GM12873 (cell line): ENCODE data around the gene MT3.

Experiments
- TF ChIP-seq, protein P1 (sequence below): IDR thresholded peaks from 2 replicates; pipeline ENCODE4 v1.5.1; 2012; ENCODE audit warnings: low read depth, mild to moderate bottlenecking, moderate library complexity, low read length, control low read depth; ENCODE audit not compliant: insufficient read depth; ENCODE audit errors: missing control alignments

The MT3 gene

DNA sequence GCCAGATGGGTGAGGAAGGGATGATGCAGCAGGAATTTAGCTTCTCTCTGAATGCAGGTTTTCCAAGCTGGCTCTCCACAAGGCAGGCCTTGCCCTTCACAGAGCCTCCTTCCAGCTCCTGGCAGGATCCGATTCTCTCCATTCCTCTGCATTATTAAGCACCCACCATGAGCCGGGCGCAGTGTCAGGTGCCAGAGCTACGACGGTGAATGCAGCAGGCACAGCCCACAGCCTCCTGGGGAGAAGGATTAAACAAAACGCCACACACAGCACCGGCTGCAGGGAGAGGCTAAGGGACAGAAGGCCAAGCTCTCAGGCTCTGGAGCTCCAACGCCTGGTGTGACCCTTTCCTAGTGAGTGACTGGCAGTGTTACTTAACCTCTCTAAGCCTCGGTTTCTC, 12.0 kb downstream of the MT3 start:
- TF ChIP-seq, protein P1, sequence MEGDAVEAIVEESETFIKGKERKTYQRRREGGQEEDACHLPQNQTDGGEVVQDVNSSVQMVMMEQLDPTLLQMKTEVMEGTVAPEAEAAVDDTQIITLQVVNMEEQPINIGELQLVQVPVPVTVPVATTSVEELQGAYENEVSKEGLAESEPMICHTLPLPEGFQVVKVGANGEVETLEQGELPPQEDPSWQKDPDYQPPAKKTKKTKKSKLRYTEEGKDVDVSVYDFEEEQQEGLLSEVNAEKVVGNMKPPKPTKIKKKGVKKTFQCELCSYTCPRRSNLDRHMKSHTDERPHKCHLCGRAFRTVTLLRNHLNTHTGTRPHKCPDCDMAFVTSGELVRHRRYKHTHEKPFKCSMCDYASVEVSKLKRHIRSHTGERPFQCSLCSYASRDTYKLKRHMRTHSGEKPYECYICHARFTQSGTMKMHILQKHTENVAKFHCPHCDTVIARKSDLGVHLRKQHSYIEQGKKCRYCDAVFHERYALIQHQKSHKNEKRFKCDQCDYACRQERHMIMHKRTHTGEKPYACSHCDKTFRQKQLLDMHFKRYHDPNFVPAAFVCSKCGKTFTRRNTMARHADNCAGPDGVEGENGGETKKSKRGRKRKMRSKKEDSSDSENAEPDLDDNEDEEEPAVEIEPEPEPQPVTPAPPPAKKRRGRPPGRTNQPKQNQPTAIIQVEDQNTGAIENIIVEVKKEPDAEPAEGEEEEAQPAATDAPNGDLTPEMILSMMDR = no peak

DNA sequence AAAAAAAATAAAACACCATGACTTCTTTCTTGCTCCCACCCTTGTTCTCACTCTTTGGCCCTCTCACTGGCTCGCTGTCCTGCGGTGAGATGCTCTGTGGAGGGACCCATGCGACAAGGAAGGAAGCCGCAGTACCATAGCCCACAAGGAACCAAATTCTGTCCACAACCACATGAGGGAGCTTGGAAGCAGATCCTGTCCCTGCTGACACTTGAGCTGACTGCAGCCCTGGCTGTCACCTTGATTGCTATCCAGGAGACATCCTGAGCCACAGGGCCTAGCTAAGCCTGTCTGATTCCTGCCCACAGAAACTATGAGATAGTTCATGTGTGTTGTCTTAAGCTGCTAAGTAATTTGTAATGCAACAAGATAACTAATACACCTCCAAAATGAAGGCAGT, 14.3 kb downstream of the MT3 start:
- TF ChIP-seq, protein P1 = peak; percentile 37

DNA sequence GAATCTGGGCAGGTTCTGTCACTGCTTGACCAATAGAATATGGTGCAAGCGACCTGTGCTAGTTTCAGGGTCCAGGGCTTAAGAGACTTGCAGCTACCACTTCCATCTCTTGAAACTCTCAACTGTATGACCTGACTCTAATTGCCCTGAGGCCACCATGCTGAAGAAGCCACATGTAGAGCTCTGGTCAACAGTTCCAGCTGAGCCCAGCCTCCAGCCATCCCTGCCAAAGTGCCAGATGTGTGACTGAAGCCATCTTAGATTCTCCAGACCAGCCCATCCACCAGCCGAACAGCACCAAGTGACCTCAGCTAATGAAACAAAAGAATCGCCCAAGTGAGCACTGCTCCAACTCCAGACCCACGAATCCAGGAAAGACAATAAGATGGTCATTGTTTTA, 15.6 kb downstream of the MT3 start:
- TF ChIP-seq, protein P1 = no peak

DNA sequence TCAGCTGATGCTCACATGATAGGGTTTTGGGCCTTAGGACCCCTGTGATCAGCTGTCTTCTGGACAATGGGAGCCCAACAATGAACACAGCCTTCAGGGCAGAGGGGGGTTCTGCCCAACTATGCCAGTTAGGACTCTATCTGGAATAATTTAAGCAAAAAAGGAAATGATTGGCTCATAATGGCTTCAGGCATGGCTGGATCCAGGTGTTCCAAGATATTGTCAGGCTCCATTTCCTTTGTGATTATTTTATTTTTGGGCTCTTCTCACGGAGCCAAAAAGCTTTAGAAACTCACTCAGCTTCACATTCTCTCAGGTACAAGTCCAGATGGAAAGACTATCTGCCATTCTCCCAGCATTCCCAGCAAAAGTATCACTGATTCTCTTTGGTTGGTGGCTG, 16.1 kb downstream of the MT3 start:
- TF ChIP-seq, protein P1 = no peak

DNA sequence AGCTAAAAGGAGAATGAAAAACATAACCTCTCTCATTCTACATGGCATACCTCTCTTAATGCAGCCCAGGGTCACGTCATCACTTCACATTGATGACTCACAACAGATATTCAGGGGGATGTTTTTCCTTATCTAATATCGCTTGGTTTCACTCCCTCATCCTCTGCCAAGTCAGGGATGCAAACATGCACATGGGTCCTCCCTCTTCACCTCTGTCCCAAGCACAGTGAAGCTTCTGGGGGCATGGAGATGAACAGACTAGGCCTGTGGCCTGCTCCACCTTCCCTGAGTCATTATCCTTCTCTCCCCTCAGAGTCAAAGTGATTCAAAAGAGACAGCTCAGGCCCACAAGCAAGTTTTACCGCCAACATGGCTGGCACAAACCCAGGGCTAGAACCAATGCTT, 16.7 kb downstream of the MT3 start:
- TF ChIP-seq, protein P1 = no peak

DNA sequence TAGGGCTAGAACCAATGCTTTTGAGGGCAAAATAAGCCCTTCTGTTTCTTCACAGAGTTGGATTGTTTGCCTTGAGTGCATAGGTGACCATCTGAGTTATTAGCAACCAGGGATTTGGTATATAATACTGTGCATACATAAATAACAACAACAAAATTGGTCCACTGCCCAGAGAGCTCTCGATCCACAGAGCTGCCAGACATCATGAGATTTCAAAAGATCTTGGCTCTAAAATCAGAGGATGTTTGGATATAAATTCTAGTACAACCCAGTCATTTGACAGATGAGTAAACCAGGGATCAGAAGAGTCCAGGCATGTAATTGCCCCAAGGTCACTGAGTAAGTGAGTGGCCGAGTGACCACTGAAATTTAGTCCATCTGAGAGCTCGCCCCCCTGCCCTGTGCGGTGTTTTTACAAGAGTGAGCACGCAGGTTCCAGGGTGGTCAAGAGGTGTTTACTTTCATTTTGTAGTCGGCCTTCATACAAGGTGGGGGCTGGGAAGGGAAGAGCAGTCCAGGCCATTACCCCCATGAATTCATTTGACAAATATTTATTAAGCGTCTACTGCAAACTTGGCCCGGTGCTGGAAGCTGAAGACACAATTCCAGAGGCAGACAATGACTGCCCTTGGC, 17.3 kb downstream of the MT3 start:
- TF ChIP-seq, protein P1 = no peak

DNA sequence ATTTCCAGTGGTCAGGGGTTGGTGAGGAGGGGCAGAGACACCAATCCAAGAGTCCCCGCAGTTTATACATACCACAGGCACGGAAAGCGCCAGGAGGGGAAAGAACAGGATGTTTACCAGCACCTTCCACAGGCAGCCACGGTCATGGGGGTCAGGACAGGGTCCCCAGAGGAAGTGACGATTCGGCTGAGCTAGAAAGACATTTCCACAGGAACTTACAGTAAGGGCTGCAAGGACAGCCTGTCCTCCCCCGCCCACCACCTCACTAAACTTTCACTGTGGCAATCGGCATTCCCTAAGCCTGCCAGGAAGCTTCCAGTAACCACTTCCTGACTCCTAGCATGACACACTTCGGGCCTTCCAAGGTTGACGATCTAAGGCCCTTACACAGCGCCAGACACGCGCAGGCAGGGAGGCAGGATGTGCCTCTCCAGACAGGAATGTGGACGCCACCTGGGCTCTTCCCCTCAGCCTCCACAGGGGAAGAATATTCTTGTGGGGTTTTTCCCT, 17.8 kb downstream of the MT3 start:
- TF ChIP-seq, protein P1 = no peak
